Smooth muscle cell of the brain vasculature (primary cell): ENCODE data around the gene SUMO3.

Experiments
- DNase-seq: peaks from one replicate; pipeline ENCODE4 v3.0.0-alpha.2; 2012; ENCODE audit warnings: low read depth, low spot score

The SUMO3 gene

GRCh38 chr21:44831227-44831860, 13.5 kb upstream of the SUMO3 start:
- no peak for DNase-seq

- DNase-seq = no peak
Measured at GRCh38 chr21:44829507-44830092, 11.7 kb upstream of the SUMO3 start.

GRCh38 chr21:44828362-44829056, 10.6 kb upstream of the SUMO3 start:
- no peak for DNase-seq

DNA sequence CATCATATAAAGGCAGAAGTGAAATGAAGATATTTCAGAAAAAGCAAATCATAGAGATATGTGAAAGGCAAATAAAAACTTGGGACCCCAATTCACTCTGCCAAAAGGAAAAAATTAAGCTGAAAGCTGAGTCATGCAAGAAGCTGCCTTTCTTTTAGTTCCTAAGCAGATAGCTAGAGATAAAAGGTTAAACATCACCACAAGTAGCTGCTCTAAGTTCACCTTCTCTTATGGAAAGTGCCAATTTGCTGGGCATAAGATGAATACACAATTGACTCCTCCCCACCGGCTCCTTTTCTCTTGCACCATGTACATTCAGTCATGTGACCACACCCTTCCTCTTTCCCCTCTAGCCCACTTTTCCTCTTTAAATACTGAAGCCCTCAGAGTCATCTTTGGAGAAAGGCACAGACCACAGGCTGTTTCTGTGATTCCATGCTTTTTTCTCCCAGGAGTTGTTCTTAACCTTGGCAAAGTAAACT, 5.4 kb upstream of the SUMO3 start:
- DNase-seq = no peak

GRCh38 chr21:44822484-44823178, 4.8 kb upstream of the SUMO3 start:
- no peak for DNase-seq

GRCh38 chr21:44820851-44821250, 3.0 kb upstream of the SUMO3 start:
- DNase-seq = no peak

DNA sequence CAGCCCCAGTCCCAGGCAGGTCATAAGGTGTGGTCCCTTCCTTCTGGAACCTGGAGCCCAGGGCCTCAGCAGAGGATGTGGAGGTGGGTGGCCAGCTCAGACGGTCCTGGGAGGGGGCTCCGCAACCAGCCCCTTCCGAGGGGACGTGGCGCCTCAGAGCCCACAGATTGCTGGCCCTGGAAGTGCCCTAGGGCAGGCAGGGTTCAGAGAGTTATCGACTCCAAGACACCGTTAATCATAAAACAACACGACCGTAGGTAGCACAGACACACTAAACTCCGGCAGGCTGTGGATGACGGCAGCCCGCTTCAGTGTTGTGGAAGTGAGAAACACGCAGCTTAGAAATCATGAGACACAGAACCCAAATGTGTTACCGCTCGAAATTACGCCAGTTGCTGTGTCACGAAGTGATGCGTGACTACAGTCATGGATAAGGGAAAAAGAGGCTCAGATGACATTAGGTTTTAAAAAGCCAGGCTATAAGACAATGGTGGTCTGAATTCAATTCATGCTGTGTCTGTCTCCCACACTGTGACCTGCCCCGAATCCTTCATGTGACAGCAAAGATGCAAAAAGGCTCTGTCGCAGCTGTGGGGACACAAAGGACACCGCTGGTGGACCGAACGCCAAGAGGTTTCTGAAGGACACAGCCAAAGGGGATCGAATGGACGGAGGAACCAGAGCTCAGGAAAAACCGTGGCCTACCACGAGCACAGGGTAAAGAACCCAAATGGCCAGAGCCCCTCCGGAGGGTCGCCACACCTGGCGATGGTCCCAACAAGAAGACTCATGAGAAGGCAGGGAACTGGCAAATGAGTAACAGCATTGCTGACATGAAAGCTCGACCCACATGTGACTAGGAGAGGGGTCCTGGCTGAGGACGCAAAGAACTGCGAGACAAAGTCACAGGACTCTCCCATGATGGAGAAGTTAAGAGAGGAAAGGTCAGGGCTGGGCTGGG, 1.7 kb upstream of the SUMO3 start:
- no peak for DNase-seq

GRCh38 chr21:44818640-44819011, 764 bp upstream of the SUMO3 start:
- no peak for DNase-seq

DNA sequence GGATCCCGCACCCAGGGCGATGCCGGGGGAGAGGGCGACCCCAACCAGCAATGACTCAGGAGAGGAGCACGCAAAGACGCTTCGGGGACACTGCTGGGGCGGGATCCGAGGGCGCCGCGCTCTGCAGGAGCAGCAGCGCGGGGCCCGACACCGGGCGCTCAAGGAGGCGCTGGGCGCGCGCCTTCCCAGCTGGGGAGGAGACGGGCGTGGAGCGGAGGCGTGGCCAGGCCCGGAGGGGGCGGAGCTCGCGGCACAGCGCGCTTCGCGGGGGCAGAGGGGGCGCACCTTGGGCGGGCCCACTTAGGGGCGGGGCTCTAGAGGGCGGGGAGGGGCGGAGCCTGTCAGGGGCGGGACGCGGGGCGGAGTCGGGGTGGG, 369 bp downstream of the SUMO3 start:
- peak; percentile 58 for DNase-seq

- DNase-seq = no peak
Measured at GRCh38 chr21:44816761-44817505, 929 bp downstream of the SUMO3 start.

GRCh38 chr21:44815852-44816628, 1.8 kb downstream of the SUMO3 start:
- no peak for DNase-seq

DNA sequence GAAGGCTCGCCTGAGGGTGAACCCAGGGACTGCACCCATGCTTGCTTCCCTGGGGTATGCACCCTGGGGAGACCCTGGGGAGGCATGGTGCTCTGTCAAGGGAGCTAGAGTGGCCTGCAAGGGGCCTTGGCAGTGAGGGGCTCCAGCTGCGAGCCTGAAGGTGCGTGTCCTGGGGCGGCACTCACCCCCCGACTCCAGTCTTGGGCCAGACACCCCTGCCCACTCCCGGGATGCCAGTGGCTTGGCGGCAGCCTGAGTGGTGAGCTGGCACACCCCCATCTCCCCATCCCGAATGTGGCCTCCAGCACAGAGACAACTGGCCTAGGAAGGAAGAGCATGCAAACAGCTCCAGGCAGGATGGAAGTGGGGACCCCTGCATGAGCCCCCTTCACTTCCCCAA, 2.6 kb downstream of the SUMO3 start:
- DNase-seq = no peak

DNA sequence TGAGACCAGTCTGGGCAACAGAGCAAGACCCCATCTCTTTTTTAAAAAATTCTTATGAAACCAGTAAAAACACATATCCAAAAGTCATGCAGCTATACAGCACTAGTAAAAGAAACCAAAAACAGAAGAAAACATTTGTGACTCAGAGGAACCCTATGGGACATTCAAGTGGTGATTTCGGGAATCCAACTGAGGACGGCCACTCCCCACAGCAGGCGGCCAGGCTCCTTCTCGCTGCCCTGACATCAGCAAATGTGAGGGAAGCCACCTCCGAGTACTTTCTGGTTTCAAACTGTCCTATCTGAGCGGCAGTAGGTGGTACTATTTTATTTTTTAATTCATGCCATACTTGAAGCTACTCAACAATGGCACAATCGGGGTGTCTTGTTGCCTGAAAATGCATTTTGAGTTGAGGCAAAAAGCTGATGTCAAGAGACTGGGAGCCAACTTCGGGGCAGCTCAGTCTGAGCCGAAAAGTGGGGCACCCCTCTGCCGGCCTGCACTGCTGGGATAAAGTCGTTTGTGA, 3.3 kb downstream of the SUMO3 start:
- no peak for DNase-seq

- no peak for DNase-seq
Measured at GRCh38 chr21:44813727-44814126, 4.1 kb downstream of the SUMO3 start.

- DNase-seq = no peak
Measured at GRCh38 chr21:44813149-44813548, 4.7 kb downstream of the SUMO3 start.

GRCh38 chr21:44812640-44813039, 5.2 kb downstream of the SUMO3 start:
- DNase-seq = no peak

DNA sequence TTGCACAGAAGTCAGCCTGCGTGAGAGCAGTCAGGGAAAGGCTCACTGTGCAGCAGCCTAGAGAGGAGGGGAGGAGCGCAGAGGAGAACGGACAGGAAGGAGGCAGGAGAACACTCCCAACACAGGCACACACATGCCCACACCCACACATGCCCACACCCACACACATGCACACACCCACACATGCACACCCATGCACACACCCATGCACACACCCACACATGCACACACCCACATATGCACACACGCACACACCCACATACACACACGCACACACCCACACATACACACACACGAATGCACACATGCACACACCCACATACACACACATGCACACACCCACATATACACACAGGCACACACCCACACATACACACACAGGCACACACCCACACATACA, 7.1 kb downstream of the SUMO3 start:
- DNase-seq = no peak

- DNase-seq = no peak
Measured at GRCh38 chr21:44805859-44806258, 12.0 kb downstream of the SUMO3 start.

DNA sequence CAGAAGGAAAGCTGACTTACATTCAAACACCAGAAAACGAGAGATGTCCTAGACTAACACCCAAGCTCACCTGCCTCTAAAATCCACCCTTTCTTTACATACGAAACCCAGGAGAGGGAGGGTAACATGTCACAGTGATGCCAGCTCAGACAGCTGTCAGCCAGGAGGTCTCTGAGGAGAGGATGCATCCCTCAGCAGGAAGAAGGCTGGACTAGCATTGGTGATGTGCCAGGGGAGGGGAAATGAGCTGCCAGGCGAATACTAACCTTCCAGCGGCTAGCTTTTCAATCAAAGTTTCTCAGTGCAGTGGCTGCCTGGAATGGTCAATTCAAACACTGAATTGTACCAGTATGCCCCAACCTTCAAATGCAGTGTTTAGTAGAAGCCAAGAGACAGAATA, 12.6 kb downstream of the SUMO3 start:
- DNase-seq = no peak

GRCh38 chr21:44804762-44805161, 13.1 kb downstream of the SUMO3 start:
- no peak for DNase-seq
